ENCODE measurements around the gene TDRD5.

TDRD5 gene

GRCh38 chr1:179549368-179549700 is 42.3 kb upstream of the TDRD5 start:
- Histone ChIP-seq H3K27ac (no peak overlapping the region), H3K36me3 (no peaks in the 10 kb centered on the region), H3K27me3 (no peaks in the 10 kb centered on the region), H3K4me1 (ENCODE audit: control insufficient read depth in 1 of 2, insufficient read depth in 1 of 2, low read depth in 1 of 2, low read length in 1 of 2) (no peaks in the 10 kb centered on the region), H3K4me3 (ENCODE audit: low read depth in 1 of 2, low read length in 1 of 2) (no peak overlapping the region), H3K9me3 (no peaks in the 10 kb centered on the region)
- no peak for TF ChIP-seq CTCF (IDR thresholded peaks at IDR 0.05)

GRCh38 chr1:179550746-179551682 is 40.6 kb upstream of the TDRD5 start:
- no peak overlapping the region for H3K27ac ChIP-seq
- no peak for TF ChIP-seq CTCF (IDR thresholded peaks at IDR 0.05)

GRCh38 chr1:179554427-179554826 is 37.2 kb upstream of the TDRD5 start:
- Histone ChIP-seq H3K4me3 (ENCODE audit: low read depth in 1 of 2, low read length in 1 of 2) (no peak overlapping the region), H3K4me1 (ENCODE audit: control insufficient read depth in 1 of 2, insufficient read depth in 1 of 2, low read depth in 1 of 2, low read length in 1 of 2) (no peaks in the 10 kb centered on the region), H3K27me3 (peaks cover 8% of the 10 kb centered on the region), H3K9me3 (no peaks in the 10 kb centered on the region), H3K36me3 (no peaks in the 10 kb centered on the region), H3K27ac (no peak overlapping the region)
- TF ChIP-seq CTCF (IDR thresholded peaks at IDR 0.05) = no peak

More at GRCh38 chr1:179550746-179551682, 40.6 kb upstream of the TDRD5 start:
- Histone ChIP-seq H3K27me3 (no peaks in the 10 kb centered on the region), H3K36me3 (no peaks in the 10 kb centered on the region), H3K4me1 (ENCODE audit: control insufficient read depth in 1 of 2, insufficient read depth in 1 of 2, low read depth in 1 of 2, low read length in 1 of 2) (no peaks in the 10 kb centered on the region), H3K9me3 (no peaks in the 10 kb centered on the region), H3K4me3 (ENCODE audit: low read depth in 1 of 2, low read length in 1 of 2) (no peak overlapping the region)

- no peak for TF ChIP-seq CTCF (IDR thresholded peaks at IDR 0.05)
- no peaks in the 10 kb centered on the region for H3K36me3 ChIP-seq
- no peak overlapping the region for H3K27ac ChIP-seq
- peaks cover 8% of the 10 kb centered on the region for H3K27me3 ChIP-seq
- no peaks in the 10 kb centered on the region for H3K9me3 ChIP-seq
- no peak overlapping the region for H3K4me3 ChIP-seq (ENCODE audit: low read depth in 1 of 2, low read length in 1 of 2)
- no peaks in the 10 kb centered on the region for H3K4me1 ChIP-seq (ENCODE audit: control insufficient read depth in 1 of 2, insufficient read depth in 1 of 2, low read depth in 1 of 2, low read length in 1 of 2)
Measured at GRCh38 chr1:179558078-179558477, 33.6 kb upstream of the TDRD5 start.

GRCh38 chr1:179575497-179576314 is 15.9 kb upstream of the TDRD5 start, which contains the start of gene NPHS2:
Gene NPHS2 (minus strand): TSS chr1:179575948. CDS start chr1:179575864, 84 bp downstream.
- H3K27ac ChIP-seq = no peak within 1 kb of the TSS
- no peaks in the 10 kb centered on the region for H3K9me3 ChIP-seq
- no peaks in the 10 kb centered on the region for H3K36me3 ChIP-seq
- peaks cover 70% of the 10 kb centered on the region for H3K27me3 ChIP-seq
- H3K4me1 ChIP-seq (ENCODE audit: control insufficient read depth in 1 of 2, insufficient read depth in 1 of 2, low read depth in 1 of 2, low read length in 1 of 2) = peaks cover 0 to 8% of the 10 kb centered on the region in 2 experiments
- no peak for TF ChIP-seq CTCF (IDR thresholded peaks at IDR 0.05)
- H3K4me3 ChIP-seq (ENCODE audit: low read depth in 1 of 2, low read length in 1 of 2) = peak within 1 kb of the TSS in 1 of 2 experiments; percentile 13

Data from neutrophil (primary cell).